Panc1 (cell line): ENCODE results near the gene IMP4. TPM values are rescaled to one million over a fixed set of nuclear protein-coding genes. Genes with fewer than 3 reads are reported as not detected.
A peak's percentile ranks its signal among the peaks of the same experiment; 100 is the strongest.

Source experiments
- ATAC-seq: fragments of 200-7000 bp; cut with Tn5 transposase; 2 replicates; pipeline ENCODE4 v1.9.1; 2020; ENCODE audit warnings: mild to moderate bottlenecking, moderate library complexity
- BruUV-seq: library from RNA; stranded (reverse); fragments of 400-500 nt; replicated peaks from 2 replicates; lab custom pipeline; 2021; lab: Mats Ljungman, UMichigan
- CTCF ChIA-PET: fragments of 300-600 bp; sonication (Branson Sonifier 250); formaldehyde crosslinking; loops from one replicate; lab custom pipeline; 2022; ENCODE audit warnings: antibody characterized with exemption; lab: Charles Lee
- POLR2A ChIA-PET: fragments of 300-600 bp; sonication (Branson Sonifier 250); formaldehyde crosslinking; loops from one replicate; lab custom pipeline; 2022; ENCODE audit warnings: antibody characterized with exemption; lab: Charles Lee
- DNase-seq: peaks from one replicate; pipeline ENCODE4 v3.0.0-alpha.2; 2010; ENCODE audit warnings: low read depth, low spot score
- H3K27ac ChIP-seq: 2 replicates; pipeline ENCODE4 v1.5.1; 2011; ENCODE audit warnings: mild to moderate bottlenecking, low read length, inconsistent platforms
- H3K27me3 ChIP-seq: fragments of 200-500 bp; sonication (Bioruptor generic); 2 replicates; pipeline ENCODE4 v1.6.0; 2014; ENCODE audit warnings: low read length, inconsistent platforms; ENCODE audit not compliant: control insufficient read depth, insufficient read depth
- H3K36me3 ChIP-seq: fragments of 200-500 bp; sonication (Bioruptor generic); 2 replicates; pipeline ENCODE4 v1.5.1; 2014; ENCODE audit warnings: inconsistent platforms, mild to moderate bottlenecking, low read length, moderate library complexity; ENCODE audit not compliant: control insufficient read depth, insufficient read depth
- H3K4me1 ChIP-seq: 2 replicates; pipeline ENCODE4 v1.5.1; 2011; ENCODE audit warnings: inconsistent platforms, mild to moderate bottlenecking, low read length, moderate library complexity; ENCODE audit not compliant: control insufficient read depth, insufficient read depth
- H3K4me3 ChIP-seq, 2 experiments: 2 replicates each; pipeline ENCODE4 v1.5.1; 2011 to 2012; ENCODE audit warnings: low read depth in 2 of 2, low read length in 2 of 2, mild to moderate bottlenecking in 2 of 2, inconsistent platforms in 1 of 2, moderate library complexity in 1 of 2
- H3K9me3 ChIP-seq: fragments of 200-500 bp; sonication (Bioruptor generic); 2 replicates; pipeline ENCODE4 v1.5.1; 2014; ENCODE audit warnings: low read depth, mild to moderate bottlenecking, inconsistent platforms, low read length, moderate library complexity; ENCODE audit not compliant: control insufficient read depth, insufficient read depth
- POLR2AphosphoS5 ChIP-seq: IDR thresholded peaks from 2 replicates; pipeline ENCODE4 v1.6.1; 2012; ENCODE audit warnings: mild to moderate bottlenecking, low read depth, low read length, moderate library complexity
- TCF7L2 ChIP-seq: IDR thresholded peaks from 2 replicates; pipeline ENCODE4 v1.6.1; 2011; ENCODE audit warnings: mild to moderate bottlenecking, low read depth, low read length, inconsistent platforms
- in situ Hi-C: cut with HindIII; loops from 2 replicates; pipeline ENCODE4 v1.10.0; 2016; ENCODE audit warnings: low sequenced_read_pairs, low pct_unique_long_range_greater_than_20kb
- intact Hi-C: fragments of 100-400 bp; cut with micrococcal nuclease; formaldehyde crosslinking; loops from one replicate; pipeline ENCODE4 v1.10.0; 2022; ENCODE audit not compliant: unreplicated experiment
- total RNA-seq: library from RNA; stranded (reverse); gene quantifications from one replicate; pipeline ENCODE4 v1.2.1, GENCODE V29; 2021; ENCODE audit not compliant: unreplicated experiment
- TF ChIP-seq, protein P1 (sequence below), 2 experiments: IDR thresholded peaks; 2 replicates each; pipeline ENCODE4 v1.6.1; 2011 to 2012; ENCODE audit warnings: low read depth in 2 of 2, control low read depth in 1 of 2, low read length in 1 of 2, mild to moderate bottlenecking in 1 of 2, moderate library complexity in 1 of 2; ENCODE audit not compliant: insufficient read depth in 1 of 2

The IMP4 gene
- total RNA-seq, 1 experiment from 2014 or later: 104 TPM

DNA sequence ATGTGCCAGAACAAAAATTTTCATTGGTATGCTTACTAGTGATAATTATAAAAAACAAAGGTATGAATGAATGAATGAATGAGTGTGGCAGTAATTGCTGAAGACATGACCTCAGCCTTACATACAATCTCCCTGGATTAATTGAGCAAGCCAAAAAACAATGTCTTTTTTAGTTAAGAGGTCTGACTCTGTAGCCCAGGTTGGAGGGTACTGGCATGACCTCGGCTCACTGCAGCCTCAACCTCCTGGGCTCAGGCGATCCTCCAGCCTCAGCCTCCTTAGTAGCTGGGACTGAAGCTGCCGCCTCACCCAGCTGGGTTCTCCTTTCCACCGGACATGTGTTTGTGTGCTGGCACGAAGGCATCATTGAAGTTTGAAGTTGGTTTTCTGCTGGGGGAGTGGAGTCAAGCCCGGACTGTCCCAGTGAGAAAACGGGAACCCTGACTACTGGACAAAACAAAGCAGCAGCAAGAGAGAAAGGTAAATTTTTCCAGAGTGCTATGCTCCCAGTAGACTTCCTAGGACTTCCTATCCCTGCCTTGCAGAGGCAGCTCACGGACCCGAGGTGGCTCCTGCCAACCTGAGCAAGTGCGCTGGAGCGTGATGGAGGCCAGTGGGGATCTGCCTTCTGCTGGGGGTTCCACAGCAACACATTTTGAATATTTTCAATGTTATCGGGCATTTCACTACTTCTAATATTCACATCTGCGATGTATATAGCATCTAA, 6.4 kb upstream of the IMP4 start:
- BruUV-seq: no TSS peak
- Histone ChIP-seq H3K4me3 (peak overlapping the region; percentile 60 to 80), H3K9me3 (peaks cover 3% of the 10 kb centered on the region; the same call in 1 of the 2 replicates), H3K4me1 (peaks cover 11% of the 10 kb centered on the region), H3K27ac (no peak overlapping the region), H3K27me3 (no peaks in the 10 kb centered on the region), H3K36me3 (no peaks in the 10 kb centered on the region)
- ChIA-PET CTCF (interaction anchor here (0.7 to 1.0 kb wide), 3 partner anchors 37 to 58 kb away, joined by 3 to 5 read pairs (median 3); no protein-coding TSS in a partner anchor), POLR2A (interaction anchor here (0.5 kb wide), 1 partner anchor 391 kb away, joined by 3 read pairs; no protein-coding TSS in a partner anchor)
- TF ChIP-seq TCF7L2: no peak
- TF ChIP-seq, protein P1, sequence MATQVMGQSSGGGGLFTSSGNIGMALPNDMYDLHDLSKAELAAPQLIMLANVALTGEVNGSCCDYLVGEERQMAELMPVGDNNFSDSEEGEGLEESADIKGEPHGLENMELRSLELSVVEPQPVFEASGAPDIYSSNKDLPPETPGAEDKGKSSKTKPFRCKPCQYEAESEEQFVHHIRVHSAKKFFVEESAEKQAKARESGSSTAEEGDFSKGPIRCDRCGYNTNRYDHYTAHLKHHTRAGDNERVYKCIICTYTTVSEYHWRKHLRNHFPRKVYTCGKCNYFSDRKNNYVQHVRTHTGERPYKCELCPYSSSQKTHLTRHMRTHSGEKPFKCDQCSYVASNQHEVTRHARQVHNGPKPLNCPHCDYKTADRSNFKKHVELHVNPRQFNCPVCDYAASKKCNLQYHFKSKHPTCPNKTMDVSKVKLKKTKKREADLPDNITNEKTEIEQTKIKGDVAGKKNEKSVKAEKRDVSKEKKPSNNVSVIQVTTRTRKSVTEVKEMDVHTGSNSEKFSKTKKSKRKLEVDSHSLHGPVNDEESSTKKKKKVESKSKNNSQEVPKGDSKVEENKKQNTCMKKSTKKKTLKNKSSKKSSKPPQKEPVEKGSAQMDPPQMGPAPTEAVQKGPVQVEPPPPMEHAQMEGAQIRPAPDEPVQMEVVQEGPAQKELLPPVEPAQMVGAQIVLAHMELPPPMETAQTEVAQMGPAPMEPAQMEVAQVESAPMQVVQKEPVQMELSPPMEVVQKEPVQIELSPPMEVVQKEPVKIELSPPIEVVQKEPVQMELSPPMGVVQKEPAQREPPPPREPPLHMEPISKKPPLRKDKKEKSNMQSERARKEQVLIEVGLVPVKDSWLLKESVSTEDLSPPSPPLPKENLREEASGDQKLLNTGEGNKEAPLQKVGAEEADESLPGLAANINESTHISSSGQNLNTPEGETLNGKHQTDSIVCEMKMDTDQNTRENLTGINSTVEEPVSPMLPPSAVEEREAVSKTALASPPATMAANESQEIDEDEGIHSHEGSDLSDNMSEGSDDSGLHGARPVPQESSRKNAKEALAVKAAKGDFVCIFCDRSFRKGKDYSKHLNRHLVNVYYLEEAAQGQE (IDR thresholded peaks at IDR 0.05; ENCODE audit: insufficient read depth in 1 of 2, low read depth in 2 of 2, low read length in 1 of 2): peak; percentile 52 to 55; a peak in 2 of 4 replicates
- intact Hi-C loops (loop anchor here (10.0 kb wide), 1 partner anchor 182 kb away; no protein-coding TSS in a partner anchor), in situ Hi-C loops (no loop called here)
- no peak for ATAC-seq
- no peak for DNase-seq

DNA sequence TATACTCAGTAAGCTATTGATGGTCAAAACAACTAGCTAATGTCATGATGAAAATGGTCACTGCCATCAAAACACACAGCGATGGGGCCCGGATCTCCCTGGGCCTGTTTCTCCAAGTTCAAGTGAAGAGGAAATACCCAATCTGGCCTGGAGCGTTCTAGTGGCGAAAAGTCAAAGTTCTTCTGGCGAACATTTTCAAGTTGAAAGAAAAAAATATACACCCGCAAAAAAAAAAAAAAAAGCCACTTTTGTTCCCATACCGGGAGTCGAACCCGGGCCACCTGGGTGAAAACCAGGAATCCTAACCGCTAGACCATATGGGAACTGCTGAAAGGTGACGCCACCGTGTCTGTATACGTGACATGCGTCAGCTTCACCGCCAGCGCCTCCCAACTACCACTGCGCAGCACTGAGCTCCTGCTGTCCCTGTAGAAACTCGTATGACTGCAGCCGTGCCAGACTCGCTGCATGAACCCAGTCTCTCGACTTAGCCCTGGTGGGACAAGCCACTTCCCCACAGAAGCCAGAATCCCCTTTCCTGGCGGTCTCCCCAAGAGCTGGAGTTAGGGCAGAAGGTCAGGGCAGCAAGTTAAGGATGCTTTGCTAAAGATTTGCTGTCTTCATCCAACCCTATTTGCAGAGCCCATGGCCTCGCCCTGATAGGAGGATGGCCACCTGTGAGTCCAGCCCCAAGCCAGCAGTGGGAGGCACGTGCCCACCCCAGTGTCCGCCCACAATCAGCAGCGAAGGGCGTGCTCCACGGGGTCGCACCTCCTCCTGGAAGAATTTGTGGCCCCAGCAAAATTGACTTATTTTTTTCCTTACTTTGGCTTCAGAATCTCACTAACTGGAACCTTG, 5.6 kb upstream of the IMP4 start:
- BruUV-seq: no TSS peak
- in situ Hi-C loops: no loop called here
- peak overlapping the region; percentile 69 for H3K27ac ChIP-seq

More for the DNA sequence above, 5.6 kb upstream of the IMP4 start:
- peak; percentile 87 for DNase-seq
- intact Hi-C loops: loop anchor here (10.0 kb wide), 1 partner anchor 182 kb away; no protein-coding TSS in a partner anchor
- peak overlapping the region; percentile 60 to 80 for H3K4me3 ChIP-seq
- peak; percentile 88 for ATAC-seq
- H3K9me3 ChIP-seq: peaks cover 3% of the 10 kb centered on the region; the same call in 1 of the 2 replicates
- no peaks in the 10 kb centered on the region for H3K36me3 ChIP-seq
- no peaks in the 10 kb centered on the region for H3K27me3 ChIP-seq
- TF ChIP-seq TCF7L2 (0 out of 2 replicates have a peak, but pooled peaks have one; percentile 36), POLR2AphosphoS5 (peak; percentile 49; the same call in 1 of the 2 replicates)
- TF ChIP-seq, protein P1 (IDR thresholded peaks at IDR 0.05; ENCODE audit: insufficient read depth in 1 of 2, low read depth in 2 of 2, low read length in 1 of 2): no peak; a peak in 1 of 4 replicates
- H3K4me1 ChIP-seq: peaks cover 12% of the 10 kb centered on the region
- ChIA-PET CTCF (interaction anchor here (0.6 to 1.0 kb wide), 3 partner anchors 36 to 156 kb away, joined by 3 read pairs; partner anchors contain the start of gene SMPD4), POLR2A (interaction anchor here (0.5 to 0.7 kb wide), 3 partner anchors 22 to 391 kb away, joined by 3 to 8 read pairs (median 3); no protein-coding TSS in a partner anchor)
